ENCODE data around the gene NR6A1.

Gene NR6A1

DNA sequence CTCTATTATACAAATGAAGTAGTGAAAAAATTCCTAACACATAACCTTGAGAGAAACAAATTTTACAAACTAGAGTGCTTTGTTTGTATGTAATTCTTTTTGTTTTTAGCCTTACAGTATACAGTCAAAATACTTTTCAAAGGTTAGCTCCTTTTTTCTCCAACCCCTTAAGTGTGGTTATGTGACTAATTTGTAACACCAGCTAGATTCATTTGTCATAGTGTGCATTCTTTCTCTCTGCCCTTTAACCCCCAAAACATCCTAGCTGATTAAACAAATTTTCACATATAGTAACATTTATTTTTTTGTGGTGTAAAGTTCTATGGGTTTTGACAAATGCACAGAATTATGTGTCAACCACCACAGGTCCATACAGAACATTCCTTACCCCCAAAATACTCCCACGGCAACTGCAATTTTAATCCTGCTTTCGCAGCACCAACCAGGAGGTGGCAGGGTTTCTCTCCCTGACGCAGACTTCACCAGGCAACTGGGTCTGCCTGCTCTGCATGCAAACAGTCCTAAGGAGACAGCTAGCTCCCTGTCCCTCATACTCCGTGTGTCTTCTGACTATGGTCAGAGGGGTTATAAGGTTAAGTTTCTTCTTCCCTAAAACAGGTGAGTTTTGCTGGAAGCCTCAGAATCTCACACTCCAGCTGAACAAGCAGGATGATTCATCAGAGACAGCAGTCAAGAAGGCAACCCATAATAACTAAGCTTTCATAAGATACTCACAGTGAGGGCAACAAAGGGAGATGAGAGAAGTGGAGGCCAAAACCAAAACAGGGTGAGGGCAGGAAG is 219.4 kb downstream of the NR6A1 start:
- H3K27me3 Mint-ChIP-seq (ENCODE audit: low read depth) = no peaks in the 10 kb centered on the region
- H3K9me3 Mint-ChIP-seq = no peaks in the 10 kb centered on the region
- no peak overlapping the region for H3K27ac Mint-ChIP-seq
- TF ChIP-seq, protein P1, sequence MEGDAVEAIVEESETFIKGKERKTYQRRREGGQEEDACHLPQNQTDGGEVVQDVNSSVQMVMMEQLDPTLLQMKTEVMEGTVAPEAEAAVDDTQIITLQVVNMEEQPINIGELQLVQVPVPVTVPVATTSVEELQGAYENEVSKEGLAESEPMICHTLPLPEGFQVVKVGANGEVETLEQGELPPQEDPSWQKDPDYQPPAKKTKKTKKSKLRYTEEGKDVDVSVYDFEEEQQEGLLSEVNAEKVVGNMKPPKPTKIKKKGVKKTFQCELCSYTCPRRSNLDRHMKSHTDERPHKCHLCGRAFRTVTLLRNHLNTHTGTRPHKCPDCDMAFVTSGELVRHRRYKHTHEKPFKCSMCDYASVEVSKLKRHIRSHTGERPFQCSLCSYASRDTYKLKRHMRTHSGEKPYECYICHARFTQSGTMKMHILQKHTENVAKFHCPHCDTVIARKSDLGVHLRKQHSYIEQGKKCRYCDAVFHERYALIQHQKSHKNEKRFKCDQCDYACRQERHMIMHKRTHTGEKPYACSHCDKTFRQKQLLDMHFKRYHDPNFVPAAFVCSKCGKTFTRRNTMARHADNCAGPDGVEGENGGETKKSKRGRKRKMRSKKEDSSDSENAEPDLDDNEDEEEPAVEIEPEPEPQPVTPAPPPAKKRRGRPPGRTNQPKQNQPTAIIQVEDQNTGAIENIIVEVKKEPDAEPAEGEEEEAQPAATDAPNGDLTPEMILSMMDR (IDR thresholded peaks at IDR 0.05; ENCODE audit: unreplicated experiment in 3 of 3) = peak; percentile 71 to 83 (median 81)
- no peak overlapping the region for H3K4me3 Mint-ChIP-seq
- no peaks in the 10 kb centered on the region for H3K36me3 Mint-ChIP-seq (ENCODE audit: low read depth)
- no peaks in the 10 kb centered on the region for H3K4me1 Mint-ChIP-seq

- Mint-ChIP-seq H3K4me1 (no peaks in the 10 kb centered on the region), H3K27me3 (ENCODE audit: low read depth) (no peaks in the 10 kb centered on the region), H3K4me3 (no peak overlapping the region), H3K27ac (no peak overlapping the region), H3K36me3 (ENCODE audit: low read depth) (no peaks in the 10 kb centered on the region), H3K9me3 (no peaks in the 10 kb centered on the region)
- TF ChIP-seq, protein P1 (IDR thresholded peaks at IDR 0.05; ENCODE audit: unreplicated experiment in 3 of 3) = no peak
Measured at GRCh38 chr9:124550072-124550471, 221.0 kb downstream of the NR6A1 start.

GRCh38 chr9:124549016-124549415 is 222.1 kb downstream of the NR6A1 start:
- Mint-ChIP-seq H3K4me3 (no peak overlapping the region), H3K27me3 (ENCODE audit: low read depth) (no peaks in the 10 kb centered on the region), H3K9me3 (no peaks in the 10 kb centered on the region), H3K27ac (no peak overlapping the region), H3K36me3 (ENCODE audit: low read depth) (no peaks in the 10 kb centered on the region), H3K4me1 (no peaks in the 10 kb centered on the region)
- TF ChIP-seq, protein P1 (IDR thresholded peaks at IDR 0.05; ENCODE audit: unreplicated experiment in 3 of 3) = no peak

DNA sequence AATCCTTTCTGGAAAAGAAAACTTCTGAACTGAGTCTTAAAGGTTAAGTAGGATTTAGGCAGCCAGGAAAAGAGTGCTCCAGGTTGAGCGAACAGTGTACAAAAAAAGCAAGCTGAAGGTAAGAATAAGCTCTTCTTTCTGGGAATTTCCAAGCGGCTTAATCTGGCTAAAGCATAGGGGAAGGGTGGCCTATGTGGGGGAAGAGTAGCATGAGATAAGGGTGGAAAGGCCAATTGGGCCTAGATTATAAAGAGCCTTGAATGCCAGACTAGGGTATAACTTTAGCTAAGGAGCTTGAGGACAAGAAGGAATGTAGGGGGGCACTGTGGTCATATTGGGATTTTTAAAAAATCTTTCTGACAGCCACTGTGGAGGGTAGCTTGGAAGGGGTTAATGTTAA is 226.6 kb downstream of the NR6A1 start:
- H3K27ac Mint-ChIP-seq = no peak overlapping the region
- H3K4me1 Mint-ChIP-seq = no peaks in the 10 kb centered on the region

GRCh38 chr9:124541824-124542223 is 229.3 kb downstream of the NR6A1 start:
- Mint-ChIP-seq H3K27me3 (ENCODE audit: low read depth) (no peaks in the 10 kb centered on the region), H3K4me1 (no peaks in the 10 kb centered on the region), H3K36me3 (ENCODE audit: low read depth) (peaks cover 17% of the 10 kb centered on the region), H3K9me3 (no peaks in the 10 kb centered on the region), H3K4me3 (no peak overlapping the region), H3K27ac (no peak overlapping the region)
- TF ChIP-seq, protein P1 (IDR thresholded peaks at IDR 0.05; ENCODE audit: unreplicated experiment in 3 of 3) = no peak

More for the DNA sequence above, 226.6 kb downstream of the NR6A1 start:
- Mint-ChIP-seq H3K36me3 (ENCODE audit: low read depth) (peaks cover 17% of the 10 kb centered on the region), H3K27me3 (ENCODE audit: low read depth) (no peaks in the 10 kb centered on the region), H3K4me3 (no peak overlapping the region), H3K9me3 (no peaks in the 10 kb centered on the region)
- TF ChIP-seq, protein P1 (IDR thresholded peaks at IDR 0.05; ENCODE audit: unreplicated experiment in 3 of 3) = no peak

DNA sequence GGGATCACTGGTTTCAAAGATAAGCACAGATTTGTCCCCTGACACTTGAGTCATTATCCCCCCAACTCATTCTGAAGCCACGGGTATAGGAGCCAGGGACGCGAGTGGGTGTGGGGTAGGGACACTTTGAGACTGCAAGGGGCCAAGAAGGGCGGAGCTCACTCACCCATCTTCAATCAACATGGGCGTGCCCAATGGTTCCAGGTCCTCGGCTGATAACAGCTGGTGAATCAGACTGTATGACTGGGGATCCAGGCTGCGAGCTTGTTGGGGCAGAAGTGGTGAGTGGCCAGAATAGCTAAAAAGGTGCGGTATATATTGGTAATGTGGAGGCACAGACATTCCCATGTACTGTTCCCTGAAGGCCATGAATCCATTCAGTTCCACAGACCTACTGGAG is 233.2 kb downstream of the NR6A1 start:
- H3K4me3 Mint-ChIP-seq = no peak overlapping the region
- H3K27ac Mint-ChIP-seq = no peak overlapping the region
- H3K36me3 Mint-ChIP-seq (ENCODE audit: low read depth) = peaks cover 18% of the 10 kb centered on the region
- H3K27me3 Mint-ChIP-seq (ENCODE audit: low read depth) = peaks cover 3% of the 10 kb centered on the region
- TF ChIP-seq, protein P1 (IDR thresholded peaks at IDR 0.05; ENCODE audit: unreplicated experiment in 3 of 3) = no peak
- no peaks in the 10 kb centered on the region for H3K4me1 Mint-ChIP-seq
- no peaks in the 10 kb centered on the region for H3K9me3 Mint-ChIP-seq

All from nephron (organoid).